SKM-1 (cell line): Measurements from ENCODE around the gene FGF8.
"Not testable (repeated sequence)": the region's sequence is repeated elsewhere in the genome, so short reads cannot be mapped to it uniquely, and the experiment has no call there.

ENCODE experiments used
- DNase-seq: peaks from one replicate; lab custom pipeline; 2025; ENCODE audit not compliant: unreplicated experiment; lab: John Stamatoyannopoulos, UW

FGF8 gene

GRCh38 chr10:101775273-101776160 is at the start of gene FGF8:
FGF8 (minus strand) TSS chr10:101776114; CDS start chr10:101775900, 214 bp downstream.
- DNase-seq: no peak

- DNase-seq: no peak
Observed at GRCh38 chr10:101824736-101825135, 48.8 kb upstream of the FGF8 start.

- no peak for DNase-seq
Observed at GRCh38 chr10:101818872-101819633, 43.1 kb upstream of the FGF8 start.

- peak; percentile 99 for DNase-seq
Observed at GRCh38 chr10:101818119-101818871, 42.4 kb upstream of the FGF8 start, which contains the start of gene OGA. OGA (minus strand) TSS chr10:101818444; CDS start chr10:101818022, 422 bp downstream.

- no peak for DNase-seq
Observed at GRCh38 chr10:101817337-101818118, 41.6 kb upstream of the FGF8 start.

- no peak for DNase-seq
Observed at GRCh38 chr10:101816913-101817336, 41.0 kb upstream of the FGF8 start.

GRCh38 chr10:101816376-101816775 is 40.5 kb upstream of the FGF8 start:
- DNase-seq: no peak

- DNase-seq: no peak
Observed at GRCh38 chr10:101814466-101815071, 38.7 kb upstream of the FGF8 start.

GRCh38 chr10:101812606-101813005 is 36.7 kb upstream of the FGF8 start:
- no peak for DNase-seq

GRCh38 chr10:101807158-101807557 is 31.2 kb upstream of the FGF8 start:
- no peak for DNase-seq

GRCh38 chr10:101803511-101803910 is 27.6 kb upstream of the FGF8 start:
- no peak for DNase-seq

- DNase-seq: no peak
Observed at GRCh38 chr10:101797403-101798059, 21.6 kb upstream of the FGF8 start.

- no peak for DNase-seq
Observed at GRCh38 chr10:101793526-101793925, 17.6 kb upstream of the FGF8 start.

- DNase-seq: no peak
Observed at GRCh38 chr10:101789686-101790085, 13.8 kb upstream of the FGF8 start.

- DNase-seq: not testable (repeated sequence)
Observed at GRCh38 chr10:101789231-101789630, 13.3 kb upstream of the FGF8 start.

GRCh38 chr10:101785801-101786200 is 9.9 kb upstream of the FGF8 start:
- DNase-seq: no peak

- no peak for DNase-seq
Observed at GRCh38 chr10:101784558-101784957, 8.6 kb upstream of the FGF8 start.

- DNase-seq: no peak
Observed at GRCh38 chr10:101783736-101784118, 7.8 kb upstream of the FGF8 start.
